Mucosa of descending colon (tissue), 3 donors: ENCODE results near the gene RMRP. TPM values are rescaled to one million over a fixed set of nuclear protein-coding genes. Genes with fewer than 3 reads are reported as not detected.

Experiments used
- ATAC-seq: fragments of 200-7000 bp; cut with Tn5 transposase; one replicate; pipeline ENCODE4 v1.9.1; 2020; ENCODE audit warnings: mild to moderate bottlenecking, moderate library complexity
- DNase-seq, 3 donors: peaks; one replicate each; pipeline ENCODE4 v3.0.0-alpha.2; 2020
- H3K36me3 ChIP-seq: fragments of 200-600 bp; one replicate; pipeline ENCODE4 v1.8.0; 2021; ENCODE audit warnings: low read depth, mild to moderate bottlenecking
- H3K4me1 ChIP-seq: fragments of 200-600 bp; one replicate; pipeline ENCODE4 v1.8.0; 2021; ENCODE audit warnings: low read depth, mild to moderate bottlenecking
- H3K4me3 ChIP-seq: fragments of 200-600 bp; one replicate; pipeline ENCODE4 v1.8.0; 2021; ENCODE audit warnings: mild to moderate bottlenecking
- H3K9me3 ChIP-seq: fragments of 200-600 bp; one replicate; pipeline ENCODE4 v1.8.0; 2021; ENCODE audit warnings: mild to moderate bottlenecking
- intact Hi-C, 2 donors: fragments of 100-400 bp; cut with DNase I in 1 of 2; cut with micrococcal nuclease in 1 of 2; formaldehyde crosslinking; loops; one replicate each; pipeline versions ENCODE4 v1.11.0 to v1.11.1; 2022; cut with DNase I, micrococcal nuclease
- total RNA-seq, 3 donors: library from RNA; stranded (reverse); fragmentation: NEBNext Ultra II Directional in 2 of 3; extraction: Animal tissue kit (Norgen Biotek cat#: 25700) in 2 of 3; gene quantifications; one replicate each; pipeline versions ENCODE4 v1.2.1 to v1.2.4, GENCODE V29; 2021 to 2023
- TF ChIP-seq, protein P1 (sequence below): fragments of 200-600 bp; IDR thresholded peaks from one replicate; pipeline ENCODE4 v1.8.0; 2022; ENCODE audit warnings: antibody characterized with exemption, mild to moderate bottlenecking
- donor health status: DM: no; HTN: no; CAD: no; lungs with moderate emphysema.
- donor health status: DM: no; HTN: no; CAD: no.
- donor health status: DM: no; HTN: yes; CAD: no.

Gene RMRP
- total RNA-seq, 3 donors from 2014 or later: 9,213 to 30,268 (median 19,463) TPM

DNA sequence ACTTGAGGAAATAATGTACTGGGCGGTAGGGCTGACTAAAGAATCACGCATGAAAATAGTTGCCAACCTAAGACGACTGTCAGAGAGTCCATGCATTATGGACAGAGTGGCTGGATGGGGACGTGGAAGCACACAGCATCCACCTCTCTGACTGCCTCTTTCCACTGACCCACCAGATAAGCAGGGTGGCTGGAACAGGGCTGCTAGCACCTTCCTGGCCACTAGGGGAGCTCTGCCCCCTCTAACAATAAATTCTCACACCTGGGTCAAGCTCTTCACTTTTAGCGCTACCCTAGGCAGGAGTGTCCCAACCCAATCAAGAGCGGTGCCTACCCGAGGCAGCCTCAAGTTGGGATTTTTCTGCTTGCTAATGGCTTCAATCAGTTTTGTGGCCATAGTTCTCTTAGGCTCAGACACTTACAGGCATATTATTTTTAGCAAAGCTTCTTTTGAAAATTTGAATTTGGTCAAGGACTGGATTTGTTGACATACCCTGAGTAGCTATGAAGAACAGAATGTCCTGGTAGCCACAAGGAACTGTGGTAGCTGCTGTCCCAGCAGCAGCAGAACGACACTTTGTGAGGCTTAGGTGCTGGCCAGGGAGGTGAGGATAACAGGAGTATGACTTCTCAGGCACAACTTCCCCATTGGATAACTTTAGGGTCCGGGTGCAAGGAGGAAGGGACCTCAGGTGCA lies 38.8 kb upstream of the RMRP start:
- TF ChIP-seq, protein P1, sequence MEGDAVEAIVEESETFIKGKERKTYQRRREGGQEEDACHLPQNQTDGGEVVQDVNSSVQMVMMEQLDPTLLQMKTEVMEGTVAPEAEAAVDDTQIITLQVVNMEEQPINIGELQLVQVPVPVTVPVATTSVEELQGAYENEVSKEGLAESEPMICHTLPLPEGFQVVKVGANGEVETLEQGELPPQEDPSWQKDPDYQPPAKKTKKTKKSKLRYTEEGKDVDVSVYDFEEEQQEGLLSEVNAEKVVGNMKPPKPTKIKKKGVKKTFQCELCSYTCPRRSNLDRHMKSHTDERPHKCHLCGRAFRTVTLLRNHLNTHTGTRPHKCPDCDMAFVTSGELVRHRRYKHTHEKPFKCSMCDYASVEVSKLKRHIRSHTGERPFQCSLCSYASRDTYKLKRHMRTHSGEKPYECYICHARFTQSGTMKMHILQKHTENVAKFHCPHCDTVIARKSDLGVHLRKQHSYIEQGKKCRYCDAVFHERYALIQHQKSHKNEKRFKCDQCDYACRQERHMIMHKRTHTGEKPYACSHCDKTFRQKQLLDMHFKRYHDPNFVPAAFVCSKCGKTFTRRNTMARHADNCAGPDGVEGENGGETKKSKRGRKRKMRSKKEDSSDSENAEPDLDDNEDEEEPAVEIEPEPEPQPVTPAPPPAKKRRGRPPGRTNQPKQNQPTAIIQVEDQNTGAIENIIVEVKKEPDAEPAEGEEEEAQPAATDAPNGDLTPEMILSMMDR: peak; percentile 91
- DNase-seq (peak in 2 of 3 donors; percentile 73 to 80), ATAC-seq (peak; percentile 89)
- H3K9me3 ChIP-seq: no peaks in the 10 kb centered on the region
- H3K4me1 ChIP-seq: peaks cover 8% of the 10 kb centered on the region
- peaks cover 32% of the 10 kb centered on the region for H3K36me3 ChIP-seq
- no peak overlapping the region for H3K4me3 ChIP-seq
- intact Hi-C loops: no loop called here

DNA sequence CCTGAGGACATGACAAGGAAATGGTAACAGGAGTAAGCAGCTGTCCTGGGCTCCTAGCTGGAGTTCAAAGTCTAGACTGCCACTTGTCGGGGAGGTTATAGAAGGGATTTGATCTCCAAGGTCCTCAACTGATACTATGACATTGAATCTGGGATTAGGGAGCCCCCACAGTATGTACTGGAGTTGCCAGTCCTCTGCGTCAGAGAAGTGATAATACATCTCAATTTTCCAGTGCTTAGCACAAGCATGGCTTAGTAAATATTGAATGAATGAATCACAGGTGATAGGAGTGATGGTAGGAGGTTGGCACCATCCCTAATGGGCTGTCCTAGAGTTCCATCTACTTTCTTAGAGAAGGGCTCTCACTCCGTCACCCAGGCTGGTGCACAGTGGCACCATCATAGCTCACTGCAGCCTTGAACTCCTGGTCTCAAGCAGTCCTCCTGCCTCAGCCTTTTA lies 38.2 kb upstream of the RMRP start:
- peak; percentile 60 for ATAC-seq
- H3K9me3 ChIP-seq: no peaks in the 10 kb centered on the region
- DNase-seq: no peak
- TF ChIP-seq, protein P1: no peak
- peaks cover 11% of the 10 kb centered on the region for H3K4me1 ChIP-seq
- no peak overlapping the region for H3K4me3 ChIP-seq
- intact Hi-C loops: no loop called here
- H3K36me3 ChIP-seq: peaks cover 27% of the 10 kb centered on the region

DNA sequence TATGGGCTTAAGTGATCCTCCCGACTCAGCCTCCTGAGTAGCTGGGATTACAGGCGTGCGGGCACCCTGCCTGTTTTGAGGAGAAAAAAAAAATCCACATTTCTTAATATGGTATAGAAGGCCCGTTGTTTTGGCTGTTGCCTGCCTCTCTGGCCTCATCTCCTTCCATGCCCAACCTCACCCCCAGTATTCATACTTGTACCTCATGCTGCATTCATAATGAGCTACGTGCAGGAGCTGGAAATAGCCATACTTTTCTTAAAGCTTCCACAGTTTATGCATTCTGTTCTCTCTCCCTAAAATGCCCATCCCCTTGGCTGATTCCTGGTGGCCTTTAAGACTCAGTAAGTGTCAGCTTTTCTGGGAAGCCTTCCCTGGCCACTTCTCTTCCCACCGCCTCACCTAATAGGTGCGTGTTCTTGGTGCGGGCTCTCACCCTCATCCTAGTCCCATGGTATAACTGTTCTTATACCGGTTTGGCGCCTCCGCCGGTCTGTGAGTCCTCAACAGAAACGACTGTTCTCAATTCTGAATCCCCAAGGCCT lies 34.0 kb upstream of the RMRP start:
- peak in 1 of 3 donors; percentile 20 for DNase-seq
- Histone ChIP-seq H3K4me1 (peaks cover 16% of the 10 kb centered on the region), H3K36me3 (no peaks in the 10 kb centered on the region), H3K4me3 (no peak overlapping the region), H3K9me3 (no peaks in the 10 kb centered on the region)
- no peak for ATAC-seq
- intact Hi-C loops: no loop called here
- TF ChIP-seq, protein P1: no peak

DNA sequence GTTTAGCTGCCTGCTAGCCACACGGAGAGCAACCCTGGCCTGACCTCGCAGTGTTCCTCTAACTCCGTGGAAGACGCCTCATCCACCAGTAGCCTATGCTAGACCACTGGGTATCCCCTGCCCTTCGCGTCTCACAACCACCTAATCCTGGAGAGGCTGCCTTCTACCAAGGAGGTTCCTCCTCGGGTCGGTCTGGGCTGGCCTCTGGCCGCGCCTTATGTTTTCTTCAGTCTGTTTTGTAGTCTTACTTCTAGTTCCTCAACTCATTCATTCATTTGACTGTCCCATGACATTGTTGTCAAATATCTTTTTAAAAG lies 33.5 kb upstream of the RMRP start:
- H3K4me3 ChIP-seq: peak overlapping the region; percentile 44
- no peaks in the 10 kb centered on the region for H3K36me3 ChIP-seq
- intact Hi-C loops: no loop called here
- peaks cover 13% of the 10 kb centered on the region for H3K4me1 ChIP-seq
- DNase-seq (no peak), ATAC-seq (no peak)
- no peaks in the 10 kb centered on the region for H3K9me3 ChIP-seq
- TF ChIP-seq, protein P1: no peak

DNA sequence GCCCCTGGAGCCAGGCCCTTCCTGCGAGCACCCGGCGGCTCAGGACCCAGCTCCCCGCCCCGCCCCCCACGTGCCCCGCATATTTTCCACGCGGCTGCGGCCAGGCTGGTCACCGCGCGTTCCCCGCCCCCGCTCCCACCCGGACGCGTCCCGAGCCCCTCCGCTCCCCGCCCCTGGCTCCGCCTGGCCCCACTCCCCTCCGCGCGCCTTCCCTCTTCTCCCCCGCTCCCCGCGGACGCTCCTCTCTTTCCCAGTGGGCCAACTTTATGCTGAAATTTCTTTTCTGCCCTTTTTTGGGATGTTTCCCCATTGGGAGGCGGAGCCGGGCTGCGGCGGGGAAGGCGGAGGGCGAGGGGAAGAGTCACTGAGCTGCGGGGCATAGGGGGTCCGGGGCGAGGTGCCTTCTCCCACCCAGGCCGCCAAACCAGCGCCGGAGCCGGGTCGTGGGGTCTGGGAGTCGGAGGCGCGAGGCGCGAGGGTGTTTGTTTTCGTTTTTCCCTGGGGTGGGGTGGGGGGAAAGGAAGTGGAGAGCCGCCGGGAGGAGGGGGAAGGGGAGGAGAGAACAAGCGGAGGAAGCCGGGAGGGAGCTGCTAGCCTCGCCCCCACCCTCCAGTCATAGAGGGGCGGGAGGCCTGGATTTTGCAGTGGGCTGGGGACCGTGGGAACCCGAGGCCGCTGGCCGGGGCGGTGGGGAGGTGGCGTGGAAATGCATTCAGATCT lies 33.0 kb upstream of the RMRP start:
- no peaks in the 10 kb centered on the region for H3K9me3 ChIP-seq
- intact Hi-C loops: no loop called here
- TF ChIP-seq, protein P1: no peak

More for the DNA sequence above, 33.0 kb upstream of the RMRP start:
- Histone ChIP-seq H3K36me3 (no peaks in the 10 kb centered on the region), H3K4me3 (peak overlapping the region; percentile 44), H3K4me1 (peaks cover 8% of the 10 kb centered on the region)
- ATAC-seq: peak; percentile 65
- DNase-seq: peak; percentile 73 to 77 (median 76)
